ENCODE results near the gene EMC10. TPM values are rescaled to one million over a fixed set of nuclear protein-coding genes. Genes with fewer than 3 reads are reported as not detected.

The EMC10 gene
- polyA plus RNA-seq, 2 of the 4 experiments (the other 2 are of a cell fraction) = 52.8 to 147 TPM

- 0 out of 2 replicates have a peak, but pooled peaks have one; percentile 73 for TF ChIP-seq E2F6 (IDR thresholded peaks at IDR 0.05; ENCODE audit: borderline replicate concordance, low read depth)
- no peak for TF ChIP-seq FOXS1 (CRISPR knock-in tag; IDR thresholded peaks at IDR 0.05)
- TF ChIP-seq HMGXB4 (CRISPR knock-in tag; IDR thresholded peaks at IDR 0.05; ENCODE audit: borderline replicate concordance) = no peak
- no peak for TF ChIP-seq SREBF2 (IDR thresholded peaks at IDR 0.05)
- no peak for TF ChIP-seq HDAC2 (IDR thresholded peaks at IDR 0.05)
- TF ChIP-seq CTCF (IDR thresholded peaks at IDR 0.05) = no peak
- peak; percentile 85 for TF ChIP-seq MAFK (IDR thresholded peaks at IDR 0.05; ENCODE audit: partially characterized antibody)
- TF ChIP-seq HEYL (CRISPR knock-in tag; IDR thresholded peaks at IDR 0.05) = no peak
- no peak for TF ChIP-seq SMC3 (IDR thresholded peaks at IDR 0.05)
- peak; percentile 93 for TF ChIP-seq REST (IDR thresholded peaks at IDR 0.05)
- TF ChIP-seq EHMT2 (IDR thresholded peaks at IDR 0.05; ENCODE audit: low read depth) = no peak
- no peak; the same call in 2 of the 3 replicates for TF ChIP-seq BCL3 (IDR thresholded peaks at IDR 0.05)
- no peak for TF ChIP-seq EP300 (IDR thresholded peaks at IDR 0.05)
- peak; percentile 74 for TF ChIP-seq GATA3 (IDR thresholded peaks at IDR 0.05; ENCODE audit: borderline replicate concordance)
- peak; percentile 58 to 92; a peak in 4 of 5 replicates for TF ChIP-seq JUN (IDR thresholded peaks at IDR 0.05)
- no peak for TF ChIP-seq ZNF302 (CRISPR knock-in tag; IDR thresholded peaks at IDR 0.05)
- TF ChIP-seq HES2 (IDR thresholded peaks at IDR 0.05) = no peak
- TF ChIP-seq RAD21 (conservative IDR thresholded peaks at IDR 0.05 in 1 of 2, IDR thresholded peaks at IDR 0.05 in 1 of 2) = no peak
- TF ChIP-seq NR3C1 (IDR thresholded peaks at IDR 0.05) = no peak
- TF ChIP-seq CBX8 (IDR thresholded peaks at IDR 0.05) = no peak
- TF ChIP-seq TFCP2L1 (CRISPR knock-in tag; IDR thresholded peaks at IDR 0.05) = no peak
- no peak for TF ChIP-seq ATOH8 (CRISPR knock-in tag; IDR thresholded peaks at IDR 0.05; ENCODE audit: low read depth)
- no peak for TF ChIP-seq JUNB (IDR thresholded peaks at IDR 0.05)
- TF ChIP-seq FOSL2 (IDR thresholded peaks at IDR 0.05) = no peak
- peak; percentile 74; the same call in 1 of the 2 replicates for TF ChIP-seq FOSL2 (CRISPR knock-in tag; IDR thresholded peaks at IDR 0.05)
- no peak for TF ChIP-seq HOXB13 (CRISPR knock-in tag; IDR thresholded peaks at IDR 0.05; ENCODE audit: low read depth)
- no peak for TF ChIP-seq EHF (CRISPR knock-in tag; IDR thresholded peaks at IDR 0.05)
- peak; percentile 97 for TF ChIP-seq MAX (IDR thresholded peaks at IDR 0.05)
- TF ChIP-seq PBX3 (IDR thresholded peaks at IDR 0.05) = peak; percentile 54; the same call in 1 of the 2 replicates
- TF ChIP-seq ZFP36 (IDR thresholded peaks at IDR 0.05; ENCODE audit: borderline replicate concordance, partially characterized antibody) = no peak
- no peak for TF ChIP-seq HOXB5 (CRISPR knock-in tag; IDR thresholded peaks at IDR 0.05)
Measured at GRCh38 chr19:50511069-50511822, 34.9 kb downstream of the EMC10 start, which contains the start of gene JOSD2 (continued).
